Caco-2 (cell line): ENCODE measurements around the gene BHMT2. TPM values are rescaled to one million over a fixed set of nuclear protein-coding genes. Genes with fewer than 3 reads are reported as not detected.

ENCODE experiments used
- BruUV-seq: library from RNA; stranded (reverse); fragments of 400-500 nt; replicated peaks from 2 replicates; lab custom pipeline; 2021; lab: Mats Ljungman, UMichigan
- CTCF ChIA-PET: fragments of 300-600 bp; sonication (Branson Sonifier 250); formaldehyde crosslinking; loops from one replicate; lab custom pipeline; 2022; ENCODE audit warnings: antibody characterized with exemption; lab: Charles Lee
- POLR2A ChIA-PET: fragments of 300-600 bp; sonication (Branson Sonifier 250); formaldehyde crosslinking; loops from one replicate; lab custom pipeline; 2022; ENCODE audit warnings: antibody characterized with exemption; lab: Charles Lee
- DNase-seq, 2 experiments: peaks; one replicate each; pipeline versions ENCODE4 v3.0.0 to v3.0.0-alpha.2; 2020 to 2022
- H3K27me3 ChIP-seq: replicated peaks from 2 replicates; pipeline ENCODE4 v1.6.0; 2011; ENCODE audit warnings: low read length; ENCODE audit not compliant: control insufficient read depth, insufficient read depth
- H3K36me3 ChIP-seq: 2 replicates; pipeline ENCODE4 v1.5.1; 2011; ENCODE audit warnings: low read length; ENCODE audit not compliant: control insufficient read depth, insufficient read depth
- H3K4me1 ChIP-seq: fragments of 250-450 bp; sonication (Bioruptor Pico); 2 replicates; pipeline ENCODE4 v1.5.1; 2020; ENCODE audit warnings: mild to moderate bottlenecking
- H3K4me3 ChIP-seq: 2 replicates; pipeline ENCODE4 v1.5.1; 2011; ENCODE audit warnings: low read depth, mild to moderate bottlenecking, control low read depth, low read length
- H3K9me3 ChIP-seq: fragments of 250-450 bp; sonication (Bioruptor Pico); 2 replicates; pipeline ENCODE4 v1.5.1; 2020; ENCODE audit warnings: mild to moderate bottlenecking, moderate library complexity
- H3K27ac Mint-ChIP-seq: one replicate; pipeline ENCODE4 v1.8.0; 2022; ENCODE audit warnings: mixed read lengths; ENCODE audit not compliant: unreplicated experiment
- H3K27me3 Mint-ChIP-seq: one replicate; pipeline ENCODE4 v1.8.0; 2022; ENCODE audit warnings: mixed read lengths; ENCODE audit not compliant: insufficient read depth, unreplicated experiment
- H3K36me3 Mint-ChIP-seq: one replicate; pipeline ENCODE4 v1.8.0; 2022; ENCODE audit warnings: mild to moderate bottlenecking, mixed read lengths; ENCODE audit not compliant: insufficient read depth, unreplicated experiment
- H3K4me1 Mint-ChIP-seq: one replicate; pipeline ENCODE4 v1.8.0; 2022; ENCODE audit warnings: low read depth, mixed read lengths; ENCODE audit not compliant: unreplicated experiment
- H3K4me3 Mint-ChIP-seq: one replicate; pipeline ENCODE4 v1.8.0; 2022; ENCODE audit warnings: mild to moderate bottlenecking, moderate library complexity, mixed read lengths; ENCODE audit not compliant: unreplicated experiment
- H3K9me3 Mint-ChIP-seq: one replicate; pipeline ENCODE4 v1.8.0; 2022; ENCODE audit warnings: mixed read lengths; ENCODE audit not compliant: unreplicated experiment
- CTCF ChIP-seq, 2 experiments: fragments of 200-600 bp in 1 of 2; IDR thresholded peaks; 1 replicate in 1 of 2; 2 replicates in 1 of 2; pipeline versions ENCODE4 v1.5.1 to v1.8.0; 2011 to 2022; ENCODE audit warnings: antibody characterized with exemption in 1 of 2, control low read depth in 1 of 2, inconsistent platforms in 1 of 2, low read depth in 1 of 2, low read length in 1 of 2, mild to moderate bottlenecking in 1 of 2, moderate library complexity in 1 of 2; ENCODE audit not compliant: insufficient read depth in 1 of 2, severe bottlenecking in 1 of 2, unreplicated experiment in 1 of 2
- intact Hi-C: fragments of 100-400 bp; cut with micrococcal nuclease; formaldehyde crosslinking; loops from one replicate; pipeline ENCODE4 v1.10.0; 2022; ENCODE audit not compliant: unreplicated experiment
- total RNA-seq: library from RNA; stranded (reverse); gene quantifications from 2 replicates; pipeline ENCODE4 v1.2.3, GENCODE V29; 2022

BHMT2 gene
- total RNA-seq, 1 experiment from 2014 or later, result not detected

GRCh38 chr5:79130781-79131180 lies 61.2 kb downstream of the BHMT2 start:
- H3K9me3 ChIP-seq, result no peaks in the 10 kb centered on the region
- no peak overlapping the region for H3K4me3 Mint-ChIP-seq
- DNase-seq, result no peak
- no peak overlapping the region for H3K27ac Mint-ChIP-seq
- BruUV-seq, result no TSS peak
- no peaks in the 10 kb centered on the region for H3K36me3 Mint-ChIP-seq
- no peak for TF ChIP-seq CTCF (IDR thresholded peaks at IDR 0.05; ENCODE audit: insufficient read depth in 1 of 2, low read depth in 1 of 2, low read length in 1 of 2, severe bottlenecking in 1 of 2, unreplicated experiment in 1 of 2)
- H3K4me3 ChIP-seq, result no peak overlapping the region
- POLR2A ChIA-PET, result no interaction called here
- H3K27me3 Mint-ChIP-seq, result no peaks in the 10 kb centered on the region
- H3K27me3 ChIP-seq, result no peaks in the 10 kb centered on the region
- no peaks in the 10 kb centered on the region for H3K9me3 Mint-ChIP-seq
- intact Hi-C loops, result loop anchor here (5.0 kb wide), 1 partner anchor 202 kb away; no protein-coding TSS in a partner anchor
- H3K4me1 ChIP-seq, result 0 out of 2 replicates have a peak, but pooled peaks cover 5% of the 10 kb centered on the region
- peaks cover 13% of the 10 kb centered on the region for H3K4me1 Mint-ChIP-seq
- H3K36me3 ChIP-seq, result no peaks in the 10 kb centered on the region
- CTCF ChIA-PET, result no interaction called here

- DNase-seq, result no peak
- no peak overlapping the region for H3K4me3 ChIP-seq
- ChIA-PET POLR2A (interaction anchor here (0.7 kb wide), 1 partner anchor 57 kb away, joined by 8 read pairs; no protein-coding TSS in a partner anchor), CTCF (interaction anchor here (0.6 to 3.9 kb wide), 22 partner anchors 9 to 1929 kb away, joined by 3 to 245 read pairs (median 4); partner anchors contain the start of gene HOMER1)
- no TSS peak for BruUV-seq
- intact Hi-C loops, result loop anchor here (1.0 to 5.0 kb wide), 7 partner anchors 40 to 331 kb away; no protein-coding TSS in a partner anchor
- peak in 1 of 2 experiments; percentile 23 for TF ChIP-seq CTCF (IDR thresholded peaks at IDR 0.05; ENCODE audit: insufficient read depth in 1 of 2, low read depth in 1 of 2, low read length in 1 of 2, severe bottlenecking in 1 of 2, unreplicated experiment in 1 of 2)
- H3K36me3 ChIP-seq, result no peaks in the 10 kb centered on the region
- Mint-ChIP-seq H3K4me3 (peak overlapping the region; percentile 79), H3K27ac (peak overlapping the region; percentile 79), H3K4me1 (peaks cover 13% of the 10 kb centered on the region), H3K27me3 (no peaks in the 10 kb centered on the region), H3K36me3 (no peaks in the 10 kb centered on the region), H3K9me3 (no peaks in the 10 kb centered on the region)
- no peaks in the 10 kb centered on the region for H3K9me3 ChIP-seq
- 0 out of 2 replicates have a peak, but pooled peaks cover 5% of the 10 kb centered on the region for H3K4me1 ChIP-seq
- no peaks in the 10 kb centered on the region for H3K27me3 ChIP-seq
Measured at GRCh38 chr5:79133121-79133656, 63.6 kb downstream of the BHMT2 start.

- peak; percentile 90 to 93 for TF ChIP-seq CTCF (IDR thresholded peaks at IDR 0.05; ENCODE audit: insufficient read depth in 1 of 2, low read depth in 1 of 2, low read length in 1 of 2, severe bottlenecking in 1 of 2, unreplicated experiment in 1 of 2)
- intact Hi-C loops, result loop anchor here (1.0 to 5.0 kb wide), 7 partner anchors 39 to 330 kb away; no protein-coding TSS in a partner anchor
- H3K27ac Mint-ChIP-seq, result peak overlapping the region; percentile 79
- H3K9me3 ChIP-seq, result no peaks in the 10 kb centered on the region
- H3K4me1 Mint-ChIP-seq, result peaks cover 13% of the 10 kb centered on the region
- CTCF ChIA-PET, result interaction anchor here (0.6 to 3.9 kb wide), 16 partner anchors 9 to 436 kb away, joined by 3 to 245 read pairs (median 4); partner anchors contain the start of gene HOMER1
- no peaks in the 10 kb centered on the region for H3K27me3 Mint-ChIP-seq
- H3K36me3 Mint-ChIP-seq, result no peaks in the 10 kb centered on the region
- POLR2A ChIA-PET, result no interaction called here
- no peaks in the 10 kb centered on the region for H3K27me3 ChIP-seq
- 0 out of 2 replicates have a peak, but pooled peaks cover 5% of the 10 kb centered on the region for H3K4me1 ChIP-seq
- peak overlapping the region; percentile 79 for H3K4me3 Mint-ChIP-seq
- H3K9me3 Mint-ChIP-seq, result no peaks in the 10 kb centered on the region
- no peaks in the 10 kb centered on the region for H3K36me3 ChIP-seq
- no TSS peak for BruUV-seq
- peak; percentile 56 to 72 for DNase-seq
- H3K4me3 ChIP-seq, result no peak overlapping the region
Measured at GRCh38 chr5:79133657-79134451, 64.3 kb downstream of the BHMT2 start.
